Vagina (tissue), 2 donors: Measurements from ENCODE around the gene SH3GL3. TPM values are rescaled to one million over a fixed set of nuclear protein-coding genes. Genes with fewer than 3 reads are reported as not detected.

Source experiments
- DNase-seq, 2 donors: peaks; one replicate each; pipeline ENCODE4 v3.0.0-alpha.2; 2017; ENCODE audit errors: extremely low spot score in 2 of 2
- H3K27ac ChIP-seq: fragments of 200-600 bp; sonication (generic); one replicate; pipeline ENCODE4 v1.5.1; 2019
- H3K27me3 ChIP-seq: fragments of 200-600 bp; sonication (generic); one replicate; pipeline ENCODE4 v1.5.1; 2019
- H3K36me3 ChIP-seq, 2 donors: fragments of 200-600 bp; sonication (generic); one replicate each; pipeline ENCODE4 v1.5.1; 2017 to 2019
- H3K4me1 ChIP-seq: fragments of 200-600 bp; sonication (generic); one replicate; pipeline ENCODE4 v1.5.1; 2019
- H3K4me3 ChIP-seq, 2 donors: fragments of 200-600 bp; sonication (generic); 1 replicate in 1 of 2; 2 replicates in 1 of 2; pipeline ENCODE4 v1.5.1; 2016 to 2019
- H3K9me3 ChIP-seq: fragments of 200-600 bp; sonication (generic); one replicate; pipeline ENCODE4 v1.5.1; 2019
- CTCF ChIP-seq, 3 experiments: fragments of 450-650 bp in 2 of 3; fragments of 200-600 bp in 1 of 3; sonication (generic) in 1 of 3; IDR thresholded peaks; one replicate each; pipeline ENCODE4 v1.5.1; 2017 to 2019; ENCODE audit warnings: antibody characterized with exemption in 3 of 3, mild to moderate bottlenecking in 2 of 3, moderate library complexity in 2 of 3
- POLR2A ChIP-seq, 2 donors: fragments of 450-650 bp; IDR thresholded peaks; one replicate each; pipeline ENCODE4 v1.6.1; 2017; ENCODE audit warnings: antibody characterized with exemption in 2 of 2, mild to moderate bottlenecking in 2 of 2, moderate library complexity in 2 of 2
- POLR2AphosphoS5 ChIP-seq, 2 donors: sonication (generic); formaldehyde crosslinking; IDR thresholded peaks; one replicate each; pipeline ENCODE4 v1.9.0; 2017; ENCODE audit warnings: antibody characterized with exemption in 2 of 2, mild to moderate bottlenecking in 2 of 2, low read depth in 1 of 2; ENCODE audit not compliant: insufficient read depth in 1 of 2
- intact Hi-C: fragments of 100-400 bp; cut with DNase I; formaldehyde crosslinking; loops from one replicate; pipeline ENCODE4 v1.15.1; 2023
- total RNA-seq: library from RNA; depleted of rRNA; stranded (reverse); fragments of >200 nt; gene quantifications from one replicate; pipeline ENCODE4 v1.2.3, GENCODE V29; 2016

SH3GL3 gene
- 3.9 TPM for total RNA-seq

- no peaks in the 10 kb centered on the region for H3K9me3 ChIP-seq
- no peak within 1 kb of the TSS for H3K27ac ChIP-seq
- DNase-seq = no peak
- H3K4me3 ChIP-seq = peak within 1 kb of the TSS; percentile 54 to 55
- peaks cover 8% of the 10 kb centered on the region for H3K4me1 ChIP-seq
- no peak for TF ChIP-seq POLR2AphosphoS5 (IDR thresholded peaks at IDR 0.05; ENCODE audit: insufficient read depth in 1 of 2, low read depth in 1 of 2)
- no peak for TF ChIP-seq POLR2A (IDR thresholded peaks at IDR 0.05)
- TF ChIP-seq CTCF (IDR thresholded peaks at IDR 0.05) = peak in 1 of 3 experiments; percentile 26
- no peaks in the 10 kb centered on the region for H3K27me3 ChIP-seq
- H3K36me3 ChIP-seq = no peaks in the 10 kb centered on the region
- intact Hi-C loops = loop anchor here (10.0 kb wide), 1 partner anchor 108 kb away; no protein-coding TSS in a partner anchor
Observed at GRCh38 chr15:83446904-83447709, at the start of gene SH3GL3. Gene SH3GL3, plus strand, starts transcription at chr15:83447341. Its CDS starts 193 bp downstream, at chr15:83447534.

- no peaks in the 10 kb centered on the region for H3K27me3 ChIP-seq
- H3K4me3 ChIP-seq = no peak overlapping the region
- TF ChIP-seq POLR2A (IDR thresholded peaks at IDR 0.05) = no peak
- peak in 1 of 2 donors; percentile 18 for TF ChIP-seq POLR2AphosphoS5 (IDR thresholded peaks at IDR 0.05; ENCODE audit: insufficient read depth in 1 of 2, low read depth in 1 of 2)
- DNase-seq = no peak
- H3K27ac ChIP-seq = no peak overlapping the region
- no peaks in the 10 kb centered on the region for H3K36me3 ChIP-seq
- no peaks in the 10 kb centered on the region for H3K4me1 ChIP-seq
- no peaks in the 10 kb centered on the region for H3K9me3 ChIP-seq
- intact Hi-C loops = no loop called here
Observed at GRCh38 chr15:83398626-83399025, 48.5 kb upstream of the SH3GL3 start.

GRCh38 chr15:83404121-83404520 lies 43.0 kb upstream of the SH3GL3 start:
- no peaks in the 10 kb centered on the region for H3K9me3 ChIP-seq
- intact Hi-C loops = no loop called here
- no peaks in the 10 kb centered on the region for H3K27me3 ChIP-seq
- H3K36me3 ChIP-seq = no peaks in the 10 kb centered on the region
- no peak overlapping the region for H3K4me3 ChIP-seq
- H3K4me1 ChIP-seq = no peaks in the 10 kb centered on the region
- TF ChIP-seq POLR2A (IDR thresholded peaks at IDR 0.05) (no peak), POLR2AphosphoS5 (IDR thresholded peaks at IDR 0.05; ENCODE audit: insufficient read depth in 1 of 2, low read depth in 1 of 2) (no peak), CTCF (IDR thresholded peaks at IDR 0.05) (no peak)
- DNase-seq = no peak
- no peak overlapping the region for H3K27ac ChIP-seq

- intact Hi-C loops = no loop called here
- no peak for DNase-seq
- no peaks in the 10 kb centered on the region for H3K4me1 ChIP-seq
- H3K9me3 ChIP-seq = no peaks in the 10 kb centered on the region
- H3K27ac ChIP-seq = no peak overlapping the region
- H3K27me3 ChIP-seq = no peaks in the 10 kb centered on the region
- H3K36me3 ChIP-seq = no peaks in the 10 kb centered on the region
- TF ChIP-seq POLR2AphosphoS5 (IDR thresholded peaks at IDR 0.05; ENCODE audit: insufficient read depth in 1 of 2, low read depth in 1 of 2) (no peak), POLR2A (IDR thresholded peaks at IDR 0.05) (no peak)
- H3K4me3 ChIP-seq = no peak overlapping the region
Observed at GRCh38 chr15:83410532-83410931, 36.6 kb upstream of the SH3GL3 start.

- no peak for DNase-seq
- intact Hi-C loops = no loop called here
- Histone ChIP-seq H3K36me3 (no peaks in the 10 kb centered on the region), H3K27me3 (no peaks in the 10 kb centered on the region), H3K27ac (no peak overlapping the region), H3K9me3 (no peaks in the 10 kb centered on the region), H3K4me1 (no peaks in the 10 kb centered on the region), H3K4me3 (no peak overlapping the region)
- TF ChIP-seq POLR2A (IDR thresholded peaks at IDR 0.05) (no peak), POLR2AphosphoS5 (IDR thresholded peaks at IDR 0.05; ENCODE audit: insufficient read depth in 1 of 2, low read depth in 1 of 2) (no peak), CTCF (IDR thresholded peaks at IDR 0.05) (no peak)
Observed at GRCh38 chr15:83413054-83413719, 34.0 kb upstream of the SH3GL3 start.
